Fibroblast of pulmonary artery (primary cell): ENCODE results near the gene BBS7.

Experiments
- DNase-seq: peaks from one replicate; pipeline ENCODE4 v3.0.0-alpha.2; 2010; ENCODE audit warnings: low read depth
- H3K4me3 ChIP-seq: replicated peaks from 2 replicates; pipeline ENCODE4 v1.5.1; 2011; ENCODE audit warnings: low read depth, mild to moderate bottlenecking, control low read depth, low read length, moderate library complexity
- CTCF ChIP-seq: IDR thresholded peaks from 2 replicates; pipeline ENCODE4 v1.5.1; 2011; ENCODE audit warnings: mild to moderate bottlenecking, control low read depth, low read length, inconsistent platforms; ENCODE audit errors: missing control alignments

BBS7 gene

GRCh38 chr4:121796283-121796682 is 74.0 kb downstream of the BBS7 start:
- H3K4me3 ChIP-seq, result no peak overlapping the region
- TF ChIP-seq CTCF, result no peak
- no peak for DNase-seq

DNA sequence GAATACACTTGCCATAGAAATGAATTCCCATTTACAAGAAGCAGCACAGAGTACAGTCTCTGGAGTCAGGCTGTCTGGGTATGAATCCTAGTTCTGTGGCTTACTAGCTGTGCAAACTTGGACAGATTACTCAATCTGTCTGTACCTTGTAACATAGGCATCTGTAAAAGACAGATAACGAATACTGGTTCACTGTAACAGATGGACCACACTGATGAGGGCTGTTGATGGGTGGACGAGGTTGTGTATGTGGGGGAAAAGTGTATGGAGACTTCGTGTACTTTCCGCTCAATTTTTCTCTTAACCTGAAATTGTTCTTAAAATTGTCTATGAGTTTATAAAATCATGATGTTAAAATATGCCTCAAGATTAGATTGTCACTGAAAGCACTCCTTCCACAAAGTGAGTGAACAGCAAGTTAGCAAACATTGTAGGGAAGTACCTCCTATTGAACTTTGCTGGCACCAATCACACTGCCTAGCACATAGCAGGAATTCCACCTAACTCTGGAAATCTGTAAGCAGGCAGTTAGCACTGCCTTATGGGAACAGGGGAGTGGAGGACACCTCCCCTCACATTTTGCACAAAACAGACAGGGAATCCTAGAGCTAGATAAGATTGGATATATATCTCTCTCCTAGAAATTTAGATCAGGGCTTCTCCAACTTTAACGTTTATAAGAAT is 75.6 kb downstream of the BBS7 start:
- no peak for TF ChIP-seq CTCF
- no peak overlapping the region for H3K4me3 ChIP-seq
- peak; percentile 24 for DNase-seq

GRCh38 chr4:121792966-121793365 is 77.3 kb downstream of the BBS7 start:
- no peak for TF ChIP-seq CTCF
- no peak overlapping the region for H3K4me3 ChIP-seq
- DNase-seq, result no peak

DNA sequence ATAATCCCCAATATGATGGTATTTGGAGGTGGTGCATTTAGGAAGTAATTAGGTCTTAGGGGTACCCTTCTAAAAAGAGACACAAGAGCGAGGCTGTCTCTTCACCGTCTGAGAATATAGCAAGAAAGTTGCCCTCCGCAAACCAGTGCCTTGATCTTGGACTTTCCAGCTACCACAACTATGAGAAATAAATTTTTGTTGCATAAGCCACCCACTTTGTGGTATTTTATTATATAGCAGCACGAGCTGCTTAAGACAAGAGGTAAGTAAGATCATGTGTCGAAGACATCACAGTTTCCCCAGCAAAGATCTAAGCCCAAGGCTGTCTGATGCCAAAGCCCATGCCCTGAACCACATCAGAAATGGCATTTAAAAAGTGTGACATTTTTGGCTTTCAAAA is 78.8 kb downstream of the BBS7 start:
- H3K4me3 ChIP-seq, result no peak overlapping the region
- no peak for TF ChIP-seq CTCF
- DNase-seq, result peak; percentile 39

DNA sequence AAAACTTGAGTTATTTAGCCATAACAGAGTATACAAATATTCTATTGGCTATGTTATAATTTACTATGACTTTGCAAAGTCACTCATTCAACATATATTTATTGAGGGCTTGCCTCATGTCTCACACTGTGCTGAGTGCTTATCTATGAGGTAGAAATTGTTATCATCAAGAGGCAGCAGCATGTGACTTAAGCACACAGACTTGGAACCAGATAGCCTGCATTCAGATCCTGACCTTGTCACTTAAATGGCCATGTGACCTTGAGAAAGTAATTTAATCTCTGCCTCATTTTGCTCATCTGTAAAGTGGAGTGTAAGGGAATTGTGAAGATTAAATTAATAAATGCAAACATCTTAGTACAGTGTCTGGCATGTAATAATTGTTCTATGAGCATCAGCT is 79.3 kb downstream of the BBS7 start:
- TF ChIP-seq CTCF, result no peak

DNA sequence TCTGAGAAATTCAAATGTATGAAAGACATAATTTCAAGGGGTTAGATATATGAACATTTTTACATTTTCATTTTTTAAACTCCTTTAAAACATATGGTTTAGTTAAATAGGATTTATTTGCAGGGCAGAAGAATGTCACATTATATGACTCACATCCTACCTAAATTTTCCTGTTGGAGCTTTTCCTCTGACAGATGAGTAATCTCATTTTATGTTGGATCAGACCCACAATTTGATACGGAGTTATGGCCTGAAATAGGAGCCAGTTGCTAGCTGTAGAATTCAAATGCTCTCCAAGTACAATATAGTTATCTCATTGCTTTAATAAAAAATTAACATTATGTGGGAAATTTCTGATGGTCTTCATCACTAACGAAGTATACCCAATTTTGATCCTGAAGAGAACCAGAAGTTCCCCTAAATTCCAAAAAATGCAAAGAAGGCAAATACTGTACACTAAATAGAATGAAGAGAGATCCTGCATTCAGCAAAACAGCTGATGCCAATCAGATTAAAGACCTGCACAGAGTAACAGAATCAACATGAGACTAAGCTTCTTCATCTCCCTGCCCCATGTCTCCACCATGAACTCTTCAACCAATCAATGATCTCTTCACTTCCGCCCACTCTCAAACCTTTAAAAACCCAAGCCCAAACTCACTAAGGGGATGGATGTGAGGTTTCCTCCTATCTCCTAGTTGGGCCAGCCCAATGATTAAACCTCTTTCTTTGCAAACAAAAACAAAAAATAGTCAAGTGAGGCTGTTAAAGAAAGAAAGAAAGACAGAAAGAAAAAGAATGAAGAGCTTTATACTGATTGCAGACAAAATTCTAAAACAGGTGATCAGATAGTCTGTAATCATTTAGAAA is 80.1 kb downstream of the BBS7 start:
- H3K4me3 ChIP-seq, result no peak overlapping the region
- DNase-seq, result peak; percentile 79

More for the DNA sequence above, 79.3 kb downstream of the BBS7 start:
- H3K4me3 ChIP-seq, result no peak overlapping the region
- DNase-seq, result no peak

More for the DNA sequence above, 80.1 kb downstream of the BBS7 start:
- no peak for TF ChIP-seq CTCF
